Measurements from ENCODE around the gene WDR20. TPM values are rescaled to one million over a fixed set of nuclear protein-coding genes. Genes with fewer than 3 reads are reported as not detected.

The WDR20 gene
- total and polyA plus RNA-seq, 2 experiments from 2014 or later = 15.1 to 24.9 TPM

DNA sequence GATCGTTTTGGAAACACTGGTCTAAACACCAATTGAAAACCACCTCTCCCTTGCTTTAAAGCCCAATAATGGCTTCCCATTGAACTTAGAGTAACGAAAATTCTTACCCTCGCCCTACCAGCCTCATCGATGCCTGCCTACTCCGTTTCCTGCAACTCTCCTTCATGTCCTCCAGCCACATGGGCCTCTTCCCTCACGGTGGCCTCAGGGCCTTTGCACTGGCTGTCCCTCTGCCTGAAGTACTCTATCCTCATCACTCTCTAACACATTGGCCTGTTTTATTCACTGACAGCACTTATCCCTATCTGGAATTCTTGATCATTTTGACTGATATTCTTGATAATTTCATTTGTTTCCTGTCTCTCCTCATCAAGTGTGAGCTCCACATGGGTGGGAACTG is 118.4 kb downstream of the WDR20 start:
- no peak overlapping the region for H3K4me2 ChIP-seq (ENCODE audit: unreplicated experiment)
- H3K9ac ChIP-seq = no peak overlapping the region
- no peak overlapping the region for H2AFZ ChIP-seq
- H3K79me2 ChIP-seq (ENCODE audit: insufficient read depth) = no peaks in the 10 kb centered on the region
- H3K4me3 ChIP-seq = no peak overlapping the region
- no peak overlapping the region for H3K27ac ChIP-seq
- in situ Hi-C loops (cut with MboI) = no loop called here
- TF ChIP-seq EZH2phosphoT487 (IDR thresholded peaks at IDR 0.05; ENCODE audit: insufficient read depth, low read depth) = no peak
- H3K36me3 ChIP-seq (ENCODE audit: low read depth) = no peaks in the 10 kb centered on the region
- peaks cover 21% of the 10 kb centered on the region for H3K4me1 ChIP-seq (ENCODE audit: insufficient read depth)
- no peaks in the 10 kb centered on the region for H3K27me3 ChIP-seq (replicated peaks; ENCODE audit: insufficient read depth)
- H3F3A ChIP-seq (ENCODE audit: insufficient read depth) = peaks cover 11% of the 10 kb centered on the region; the same call in 1 of the 2 replicates
- 81 to 90% methylated on average over 6 of the region's 6 CpGs for WGBS, 2 experiments (ENCODE audit: low coverage in 1 of 2, low lambda C conversion rate in 2 of 2, missing lambda C conversion rate in 2 of 2)
- no peak for DNase-seq
- no peaks in the 10 kb centered on the region for H3K9me3 ChIP-seq (ENCODE audit: low read depth)
- no peaks in the 10 kb centered on the region for H4K20me1 ChIP-seq (ENCODE audit: insufficient read depth)
- no peaks in the 10 kb centered on the region for H3K9me2 ChIP-seq (ENCODE audit: insufficient read depth)

Other genes with a start within 250 kb of the WDR20 start
- gene DYNC1H1, start 175.3 kb upstream of the WDR20 start, total RNA-seq (2014; rRNA removed; shearing (Covaris generic)) = 391 and 475 TPM in 2 replicates
- 174 and 181 TPM in 2 replicates for gene DYNC1H1, start 175.3 kb upstream of the WDR20 start, polyA plus RNA-seq (2016; fragmentation: Nextera tagmentation; extraction: Ambion mirVana)
- gene HSP90AA1, start 52.9 kb upstream of the WDR20 start, total RNA-seq (2014; rRNA removed; shearing (Covaris generic)) = 371 and 428 TPM in 2 replicates
- gene HSP90AA1, start 52.9 kb upstream of the WDR20 start, polyA plus RNA-seq (2016; fragmentation: Nextera tagmentation; extraction: Ambion mirVana) = 638 and 655 TPM in 2 replicates
- gene MOK, start 165.3 kb downstream of the WDR20 start, total RNA-seq (2014; rRNA removed; shearing (Covaris generic)) = 34.9 and 43.4 TPM in 2 replicates
- 65.8 and 67.9 TPM in 2 replicates for gene MOK, start 165.3 kb downstream of the WDR20 start, polyA plus RNA-seq (2016; fragmentation: Nextera tagmentation; extraction: Ambion mirVana)
- gene ZNF839, start 179.8 kb downstream of the WDR20 start, total RNA-seq (2014; rRNA removed; shearing (Covaris generic)) = 6.7 and 8.4 TPM in 2 replicates
- gene ZNF839, start 179.8 kb downstream of the WDR20 start, polyA plus RNA-seq (2016; fragmentation: Nextera tagmentation; extraction: Ambion mirVana) = 3.5 and 4.2 TPM in 2 replicates
- 45.7 and 52.1 TPM in 2 replicates for gene CINP, start 223.0 kb downstream of the WDR20 start, total RNA-seq (2014; rRNA removed; shearing (Covaris generic))
- 60.3 and 60.5 TPM in 2 replicates for gene CINP, start 223.0 kb downstream of the WDR20 start, polyA plus RNA-seq (2016; fragmentation: Nextera tagmentation; extraction: Ambion mirVana)
- 10.1 and 15.8 TPM in 2 replicates for gene TECPR2, start 223.0 kb downstream of the WDR20 start, total RNA-seq (2014; rRNA removed; shearing (Covaris generic))
- 9.1 and 11.4 TPM in 2 replicates for gene TECPR2, start 223.0 kb downstream of the WDR20 start, polyA plus RNA-seq (2016; fragmentation: Nextera tagmentation; extraction: Ambion mirVana)

All from GM23248 (cell line).